Measurements from ENCODE around the gene LMAN1L.

LMAN1L gene

DNA sequence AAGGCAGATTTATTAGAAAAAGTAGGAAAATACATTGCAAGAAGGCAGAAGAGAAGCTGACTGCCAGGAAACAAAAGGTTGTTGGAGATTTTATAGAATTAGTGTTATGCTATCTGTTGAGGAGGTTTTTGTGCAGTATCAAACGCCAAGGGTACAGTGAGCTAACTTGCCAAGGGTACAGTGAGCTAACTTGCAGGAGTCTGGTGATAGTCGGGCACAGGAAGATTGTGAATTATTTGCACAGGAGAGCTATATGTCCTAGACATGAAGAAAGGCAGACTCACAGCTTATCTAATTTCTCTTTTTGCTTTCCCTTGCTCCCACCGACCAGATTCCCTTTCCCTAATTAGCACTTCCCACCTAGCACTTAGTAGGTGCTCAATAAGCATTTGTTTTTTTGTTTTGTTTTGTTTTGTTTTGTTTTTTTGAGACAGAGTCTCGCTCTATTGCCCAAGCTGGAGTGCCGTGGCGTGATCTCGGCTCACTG, 33.4 kb upstream of the LMAN1L start:
- TF ChIP-seq SIN3A (IDR thresholded peaks at IDR 0.05; ENCODE audit: borderline replicate concordance, insufficient read depth, low read length) (no peak), TAF1 (IDR thresholded peaks at IDR 0.05; ENCODE audit: borderline replicate concordance, insufficient read depth, low read length) (no peak), FOXP2 (optimal IDR thresholded peaks at IDR 0.05; ENCODE audit: borderline replicate concordance, extremely low read depth, extremely low read length, insufficient read depth) (no peak), POLR2AphosphoS5 (IDR thresholded peaks at IDR 0.05; ENCODE audit: low read depth, low read length) (no peak)
- TF ChIP-seq, protein P1, sequence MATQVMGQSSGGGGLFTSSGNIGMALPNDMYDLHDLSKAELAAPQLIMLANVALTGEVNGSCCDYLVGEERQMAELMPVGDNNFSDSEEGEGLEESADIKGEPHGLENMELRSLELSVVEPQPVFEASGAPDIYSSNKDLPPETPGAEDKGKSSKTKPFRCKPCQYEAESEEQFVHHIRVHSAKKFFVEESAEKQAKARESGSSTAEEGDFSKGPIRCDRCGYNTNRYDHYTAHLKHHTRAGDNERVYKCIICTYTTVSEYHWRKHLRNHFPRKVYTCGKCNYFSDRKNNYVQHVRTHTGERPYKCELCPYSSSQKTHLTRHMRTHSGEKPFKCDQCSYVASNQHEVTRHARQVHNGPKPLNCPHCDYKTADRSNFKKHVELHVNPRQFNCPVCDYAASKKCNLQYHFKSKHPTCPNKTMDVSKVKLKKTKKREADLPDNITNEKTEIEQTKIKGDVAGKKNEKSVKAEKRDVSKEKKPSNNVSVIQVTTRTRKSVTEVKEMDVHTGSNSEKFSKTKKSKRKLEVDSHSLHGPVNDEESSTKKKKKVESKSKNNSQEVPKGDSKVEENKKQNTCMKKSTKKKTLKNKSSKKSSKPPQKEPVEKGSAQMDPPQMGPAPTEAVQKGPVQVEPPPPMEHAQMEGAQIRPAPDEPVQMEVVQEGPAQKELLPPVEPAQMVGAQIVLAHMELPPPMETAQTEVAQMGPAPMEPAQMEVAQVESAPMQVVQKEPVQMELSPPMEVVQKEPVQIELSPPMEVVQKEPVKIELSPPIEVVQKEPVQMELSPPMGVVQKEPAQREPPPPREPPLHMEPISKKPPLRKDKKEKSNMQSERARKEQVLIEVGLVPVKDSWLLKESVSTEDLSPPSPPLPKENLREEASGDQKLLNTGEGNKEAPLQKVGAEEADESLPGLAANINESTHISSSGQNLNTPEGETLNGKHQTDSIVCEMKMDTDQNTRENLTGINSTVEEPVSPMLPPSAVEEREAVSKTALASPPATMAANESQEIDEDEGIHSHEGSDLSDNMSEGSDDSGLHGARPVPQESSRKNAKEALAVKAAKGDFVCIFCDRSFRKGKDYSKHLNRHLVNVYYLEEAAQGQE (IDR thresholded peaks at IDR 0.05; ENCODE audit: insufficient read depth in 1 of 2, low read depth in 2 of 2, low read length in 2 of 2) = no peak

DNA sequence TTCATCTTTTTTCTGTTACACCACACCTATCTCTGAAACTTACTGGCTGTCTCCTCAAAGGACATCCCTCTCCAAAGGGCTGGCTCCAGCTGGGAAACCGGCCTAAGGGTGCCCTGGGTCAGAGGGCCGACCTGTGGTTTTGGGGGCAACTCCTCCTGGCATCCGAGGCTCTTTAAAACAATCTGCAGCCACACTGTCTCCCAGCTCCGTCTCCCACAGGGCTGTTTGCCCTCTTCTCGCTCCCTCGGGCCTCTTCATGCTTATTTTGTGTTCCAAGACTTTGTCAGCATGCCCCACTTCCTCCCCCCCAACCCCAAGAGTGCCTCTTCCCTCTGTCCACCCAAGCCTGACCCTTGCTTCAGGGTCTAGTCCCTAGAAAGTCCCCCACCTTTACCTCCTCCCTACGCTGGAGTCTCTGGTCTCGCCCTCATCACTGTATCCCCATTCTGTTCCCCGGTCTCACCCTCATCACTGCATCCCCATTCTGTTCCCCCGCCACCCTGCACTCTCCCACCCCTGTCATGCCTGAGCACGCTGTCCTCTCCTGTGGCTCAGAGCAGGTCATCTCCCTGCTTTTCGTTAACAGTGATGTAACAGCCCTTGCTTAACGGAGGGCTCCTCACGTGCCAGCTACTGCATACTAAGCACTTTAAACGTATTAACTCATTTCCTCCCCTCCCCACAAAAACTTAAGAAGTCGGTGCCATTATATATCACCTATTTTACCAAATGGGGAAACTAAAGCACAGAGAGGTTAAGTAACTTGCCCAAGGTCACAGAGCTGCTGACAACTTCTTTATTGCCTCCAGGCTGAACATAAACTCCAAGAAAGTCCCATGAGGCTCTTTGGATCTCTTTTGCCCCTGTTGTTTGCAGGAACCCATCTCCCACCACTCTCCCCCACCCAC, 31.9 kb upstream of the LMAN1L start:
- TF ChIP-seq POLR2AphosphoS5 (IDR thresholded peaks at IDR 0.05; ENCODE audit: low read depth, low read length) (no peak), SIN3A (IDR thresholded peaks at IDR 0.05; ENCODE audit: borderline replicate concordance, insufficient read depth, low read length) (no peak), FOXP2 (optimal IDR thresholded peaks at IDR 0.05; ENCODE audit: borderline replicate concordance, extremely low read depth, extremely low read length, insufficient read depth) (no peak), TAF1 (IDR thresholded peaks at IDR 0.05; ENCODE audit: borderline replicate concordance, insufficient read depth, low read length) (no peak)
- TF ChIP-seq, protein P1 (IDR thresholded peaks at IDR 0.05; ENCODE audit: insufficient read depth in 1 of 2, low read depth in 2 of 2, low read length in 2 of 2) = no peak

DNA sequence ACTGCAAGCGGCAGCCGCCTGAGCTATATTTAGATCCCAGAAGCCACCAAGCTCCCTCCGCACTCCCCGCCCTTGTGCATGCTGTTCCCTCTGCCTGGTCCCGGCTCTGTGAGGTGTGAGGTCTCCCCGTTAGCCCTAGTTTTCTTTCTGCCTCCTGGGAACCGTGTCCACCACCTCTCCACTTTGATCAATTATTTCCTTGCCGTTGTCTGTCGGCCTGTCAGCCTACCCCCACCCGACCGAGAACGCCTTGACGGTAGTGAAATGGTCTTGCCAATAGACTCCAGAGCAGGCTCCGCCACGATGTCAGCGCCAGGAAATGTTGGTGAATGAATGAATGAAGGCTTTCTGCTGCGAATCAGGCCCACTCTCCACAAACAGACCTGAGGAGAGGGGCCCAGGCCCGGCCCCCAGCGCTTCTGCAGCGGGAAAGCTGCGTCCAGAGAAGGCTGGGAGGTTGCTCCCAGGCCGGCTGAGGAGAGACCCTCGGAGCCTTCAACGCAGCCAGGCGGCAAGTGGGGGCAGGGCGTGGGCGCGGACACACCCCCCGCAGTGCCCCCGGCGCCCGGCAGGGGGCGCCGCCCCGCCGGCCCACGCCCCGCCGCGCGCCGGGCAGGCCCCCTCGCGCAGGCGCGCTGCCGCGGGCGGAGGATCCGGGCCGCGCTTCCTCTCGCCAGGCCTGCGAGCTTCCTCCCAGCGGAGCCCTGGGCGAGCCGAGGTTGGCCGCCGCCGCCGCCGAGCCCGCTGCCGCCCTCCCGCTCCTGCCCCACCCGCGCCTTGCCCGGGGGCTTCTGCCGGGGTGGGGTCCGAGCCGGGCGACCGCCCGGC, 31.0 kb upstream of the LMAN1L start, which contains the start of gene CSK:
Gene CSK (plus strand): TSS at position 650 of the 828 bp plus-strand sequence. CDS start 16,218 bp downstream, outside the sequence.
- TF ChIP-seq, protein P1 (IDR thresholded peaks at IDR 0.05; ENCODE audit: insufficient read depth in 1 of 2, low read depth in 2 of 2, low read length in 2 of 2) = 0 out of 4 replicates have a peak, but pooled peaks of 1 of the 2 experiments have one; percentile 43
- no peak for TF ChIP-seq FOXP2 (optimal IDR thresholded peaks at IDR 0.05; ENCODE audit: borderline replicate concordance, extremely low read depth, extremely low read length, insufficient read depth)
- TF ChIP-seq SIN3A (IDR thresholded peaks at IDR 0.05; ENCODE audit: borderline replicate concordance, insufficient read depth, low read length) = peak; percentile 68; the same call in 1 of the 2 replicates
- 0 out of 2 replicates have a peak, but pooled peaks have one; percentile 32 for TF ChIP-seq TAF1 (IDR thresholded peaks at IDR 0.05; ENCODE audit: borderline replicate concordance, insufficient read depth, low read length)
- TF ChIP-seq POLR2AphosphoS5 (IDR thresholded peaks at IDR 0.05; ENCODE audit: low read depth, low read length) = peak; percentile 45

DNA sequence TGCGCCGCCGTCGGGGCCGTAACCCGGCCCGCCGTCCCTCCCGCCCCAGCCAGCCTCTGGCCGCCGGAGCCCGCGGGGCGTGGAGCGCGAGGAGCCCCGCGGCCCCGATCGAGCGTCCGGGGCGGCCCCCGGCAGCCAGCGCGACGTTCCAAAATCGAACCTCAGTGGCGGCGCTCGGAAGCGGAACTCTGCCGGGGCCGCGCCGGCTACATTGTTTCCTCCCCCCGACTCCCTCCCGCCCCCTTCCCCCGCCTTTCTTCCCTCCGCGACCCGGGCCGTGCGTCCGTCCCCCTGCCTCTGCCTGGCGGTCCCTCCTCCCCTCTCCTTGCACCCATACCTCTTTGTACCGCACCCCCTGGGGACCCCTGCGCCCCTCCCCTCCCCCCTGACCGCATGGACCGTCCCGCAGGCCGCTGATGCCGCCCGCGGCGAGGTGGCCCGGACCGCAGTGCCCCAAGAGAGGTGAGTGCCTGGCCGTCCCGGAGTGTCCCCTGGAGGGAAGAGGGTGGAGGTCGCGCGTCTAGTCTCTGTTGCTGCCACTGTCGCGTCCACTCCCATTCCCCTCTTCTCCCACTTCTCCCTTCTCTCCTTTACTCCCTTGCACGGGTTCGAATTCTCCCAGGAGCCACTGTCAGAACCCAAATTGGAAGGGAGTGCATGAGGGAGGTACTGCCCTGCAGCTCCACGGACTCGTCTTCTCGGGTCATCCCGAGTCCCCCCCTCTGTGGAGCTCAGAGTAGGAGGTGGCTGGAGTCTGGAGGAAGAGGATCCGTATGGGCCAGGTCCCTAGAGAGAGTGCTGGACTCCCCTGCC, 30.2 kb upstream of the LMAN1L start:
- TF ChIP-seq SIN3A (IDR thresholded peaks at IDR 0.05; ENCODE audit: borderline replicate concordance, insufficient read depth, low read length) = peak; percentile 32; the same call in 1 of the 2 replicates
- no peak for TF ChIP-seq FOXP2 (optimal IDR thresholded peaks at IDR 0.05; ENCODE audit: borderline replicate concordance, extremely low read depth, extremely low read length, insufficient read depth)
- TF ChIP-seq POLR2AphosphoS5 (IDR thresholded peaks at IDR 0.05; ENCODE audit: low read depth, low read length) = no peak
